GF-D8 (cell line): ENCODE data around the gene DCAKD.

Experiments
- DNase-seq: peaks from one replicate; lab custom pipeline; 2025; lab: John Stamatoyannopoulos, UW

The DCAKD gene, protein sequence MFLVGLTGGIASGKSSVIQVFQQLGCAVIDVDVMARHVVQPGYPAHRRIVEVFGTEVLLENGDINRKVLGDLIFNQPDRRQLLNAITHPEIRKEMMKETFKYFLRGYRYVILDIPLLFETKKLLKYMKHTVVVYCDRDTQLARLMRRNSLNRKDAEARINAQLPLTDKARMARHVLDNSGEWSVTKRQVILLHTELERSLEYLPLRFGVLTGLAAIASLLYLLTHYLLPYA

DNA sequence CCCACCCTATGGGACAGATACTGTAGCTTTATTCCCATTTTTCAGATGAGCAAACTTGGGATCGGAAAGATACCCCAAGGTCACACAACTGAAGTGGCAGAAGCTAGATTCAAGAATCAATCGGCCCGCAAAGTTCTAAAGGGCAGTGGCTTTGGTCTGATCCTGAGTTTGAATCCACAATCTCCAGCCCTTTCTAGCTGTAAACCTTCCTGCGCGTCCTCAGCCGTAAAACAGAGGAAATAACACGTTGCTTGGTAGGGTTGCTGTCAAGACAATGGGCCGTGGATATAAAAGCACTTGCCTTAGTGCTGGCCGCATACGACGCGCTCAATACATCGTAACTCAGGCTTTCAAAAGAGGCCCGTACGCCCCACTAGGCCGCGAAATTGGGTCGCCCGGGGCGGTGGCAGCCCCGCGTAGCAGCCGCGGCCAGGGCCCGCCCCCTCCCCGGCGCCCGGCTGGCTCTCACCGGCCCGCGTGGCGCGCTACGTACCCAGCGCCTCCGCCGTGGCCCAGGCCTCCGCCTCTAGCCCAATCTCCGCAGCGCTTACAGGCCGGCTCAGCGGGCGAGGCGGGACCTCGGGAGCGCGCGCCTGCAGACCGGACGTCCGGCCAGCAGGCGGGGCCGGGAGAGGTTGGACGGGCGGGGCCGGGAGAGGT lies at the start of gene DCAKD:
Gene DCAKD, minus strand, starts transcription at position 573 of the 660 bp plus-strand sequence. CDS start 16,747 bp downstream, outside the sequence.
- peak; percentile 85 for DNase-seq

DNA sequence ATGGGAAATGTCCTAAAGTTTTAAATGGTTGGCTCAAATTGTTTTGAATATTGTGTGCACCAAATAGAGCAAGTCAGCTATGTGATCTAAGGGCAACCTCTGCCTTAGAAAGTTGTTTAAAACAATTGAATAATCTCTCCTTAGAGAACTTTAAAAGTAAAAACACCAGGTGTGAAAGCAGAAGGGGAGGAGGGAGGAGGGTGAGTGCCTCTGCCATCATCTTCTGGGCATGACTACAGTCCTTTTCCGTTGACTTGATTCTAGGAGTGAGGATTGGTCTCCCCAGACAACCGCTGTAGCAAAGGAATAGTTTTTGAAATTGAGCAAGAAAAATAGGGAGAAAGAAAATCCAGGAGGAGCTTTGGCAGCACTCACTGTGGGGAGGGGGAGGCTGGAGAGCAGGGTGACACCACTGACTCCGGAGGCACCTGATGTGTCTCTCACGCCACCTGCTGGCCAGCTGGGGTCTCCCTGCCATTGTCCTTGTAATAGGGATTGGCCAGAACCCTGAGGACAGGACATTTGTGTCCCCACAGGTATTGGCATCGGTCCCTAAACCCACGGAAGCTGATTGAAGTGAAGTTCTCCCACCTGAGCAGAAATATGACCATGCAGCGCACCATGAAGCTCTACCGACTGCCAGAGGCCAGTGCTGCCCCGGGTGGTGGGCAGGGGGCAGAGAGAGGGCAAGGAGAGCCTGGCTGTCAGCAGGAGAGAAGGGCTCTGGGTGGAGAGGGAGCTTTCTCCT lies 47.6 kb upstream of the DCAKD start:
- peak; percentile 18 for DNase-seq

DNA sequence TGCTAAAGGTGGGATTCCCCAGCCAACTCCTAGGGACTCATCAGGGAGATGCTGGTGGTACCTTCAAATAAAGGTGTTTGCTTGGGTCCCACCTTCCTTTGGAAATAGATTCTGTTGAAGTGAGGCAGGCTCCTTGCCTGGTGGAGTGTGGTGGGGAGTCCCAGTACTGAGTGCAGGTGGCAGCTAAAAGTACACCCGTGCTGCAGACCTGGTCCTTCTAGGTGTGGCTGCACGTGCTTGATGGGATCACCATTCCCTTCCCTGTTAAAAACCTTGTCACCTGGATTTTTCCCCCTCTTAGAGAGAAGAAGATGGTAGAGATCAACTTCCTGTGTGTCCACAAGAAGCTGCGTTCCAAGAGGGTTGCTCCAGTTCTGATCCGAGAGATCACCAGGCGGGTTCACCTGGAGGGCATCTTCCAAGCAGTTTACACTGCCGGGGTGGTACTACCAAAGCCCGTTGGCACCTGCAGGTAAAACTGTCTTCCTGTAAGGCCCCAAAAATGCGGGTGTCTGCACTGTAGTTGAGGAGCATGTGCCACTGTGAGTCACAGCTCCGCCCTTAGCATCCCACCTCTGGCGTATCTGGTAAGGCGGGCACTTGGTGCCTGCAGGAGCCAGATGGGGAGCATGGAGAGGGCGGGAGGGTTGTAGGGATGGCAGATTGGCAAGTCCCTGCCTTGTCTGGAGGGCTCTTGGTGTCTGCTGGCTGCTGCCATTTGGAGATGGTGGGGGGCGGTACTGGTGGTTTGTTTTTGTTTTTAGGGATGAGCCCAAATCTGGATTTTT lies 46.8 kb upstream of the DCAKD start:
- DNase-seq, result no peak

DNA sequence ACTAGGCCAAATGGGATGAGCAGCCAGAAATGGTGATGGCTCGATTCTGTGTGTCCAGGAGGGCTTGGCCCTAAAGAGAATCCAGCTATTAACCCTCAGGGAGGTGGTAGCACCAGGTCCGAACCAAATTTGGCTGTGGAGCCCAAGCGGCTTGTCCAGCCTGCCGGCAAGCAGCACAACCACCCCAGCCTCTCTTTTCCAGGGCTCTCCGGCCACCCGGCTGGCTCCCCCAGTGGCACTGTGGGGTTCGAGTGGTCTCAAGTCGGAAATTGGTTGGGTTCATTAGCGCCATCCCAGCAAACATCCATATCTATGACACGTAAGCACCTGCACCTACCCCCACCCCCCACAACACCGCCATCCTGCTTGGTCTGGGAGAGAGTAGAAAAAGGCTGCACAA lies 45.5 kb upstream of the DCAKD start:
- DNase-seq, result no peak

DNA sequence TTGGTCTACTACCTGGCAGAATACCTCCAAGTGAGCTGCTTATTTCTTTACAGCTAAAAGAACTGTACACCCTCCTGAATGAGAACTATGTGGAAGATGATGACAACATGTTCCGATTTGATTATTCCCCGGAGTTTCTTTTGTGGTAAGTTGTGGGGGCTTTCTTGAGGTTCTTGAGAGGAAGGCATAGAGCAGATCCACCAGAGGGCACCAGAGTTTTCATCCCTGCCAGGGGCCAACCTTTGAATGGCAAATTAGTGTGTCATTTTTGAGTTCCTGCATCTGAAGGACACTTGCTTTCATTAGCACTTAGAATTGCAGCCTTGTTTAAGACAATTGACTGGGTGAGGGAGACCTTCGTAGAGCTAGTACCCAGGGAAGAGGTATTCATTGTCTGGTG lies 44.7 kb upstream of the DCAKD start:
- DNase-seq, result no peak

DNA sequence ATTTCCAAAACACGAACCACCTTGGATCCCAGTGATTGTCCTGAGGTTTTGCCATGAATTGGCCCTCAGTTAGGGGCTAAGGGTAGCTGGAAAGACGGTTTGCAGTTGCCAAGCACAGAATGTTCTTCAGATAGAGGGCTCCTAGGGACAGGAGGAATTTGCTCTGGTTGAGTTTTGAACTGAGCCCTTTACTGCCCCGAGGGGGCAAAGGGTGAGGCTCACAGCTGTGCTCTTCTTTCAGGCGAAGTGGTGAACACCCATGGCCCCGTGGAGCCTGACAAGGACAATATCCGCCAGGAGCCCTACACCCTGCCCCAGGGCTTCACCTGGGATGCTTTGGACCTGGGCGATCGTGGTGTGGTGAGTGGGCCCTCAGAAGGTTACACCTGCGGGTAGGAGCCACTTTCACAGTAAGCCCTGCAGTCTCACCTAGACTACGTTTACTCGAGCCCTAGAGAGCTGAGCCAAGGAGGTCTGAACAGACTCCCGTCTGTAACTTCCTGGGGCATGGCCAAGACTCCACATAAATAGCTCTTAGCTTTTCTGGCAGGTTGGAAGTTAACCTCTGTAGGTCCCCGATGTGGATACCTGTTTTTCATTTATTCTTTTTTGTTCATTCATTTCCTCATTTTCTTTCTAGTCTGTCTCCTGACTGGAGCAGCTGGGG lies 42.1 kb upstream of the DCAKD start:
- no peak for DNase-seq

DNA sequence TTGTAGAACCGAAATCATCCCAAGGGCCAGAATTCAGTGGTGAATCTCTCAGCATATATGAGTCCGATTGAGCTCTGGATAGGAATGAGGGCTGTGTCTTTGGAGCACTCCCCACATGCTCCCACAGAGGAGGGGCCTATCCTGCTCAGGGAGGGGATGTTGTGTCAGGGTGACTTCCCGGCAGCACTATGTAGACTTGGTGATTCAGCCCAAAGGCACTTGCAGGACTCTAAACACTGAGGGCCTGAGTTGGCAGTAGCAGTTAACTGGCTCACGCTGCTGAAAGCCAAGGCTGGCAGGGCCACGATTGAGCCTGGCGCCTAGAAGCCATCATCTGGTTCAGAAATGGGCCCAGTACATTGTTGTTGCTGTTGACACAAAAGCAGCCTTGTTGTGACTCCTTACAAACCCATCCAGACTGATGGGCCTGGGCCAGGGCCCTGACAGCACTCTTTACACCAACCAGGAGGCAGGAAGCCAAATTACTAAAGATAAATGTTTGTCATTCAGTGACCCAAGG lies 41.5 kb upstream of the DCAKD start:
- DNase-seq, result no peak

DNA sequence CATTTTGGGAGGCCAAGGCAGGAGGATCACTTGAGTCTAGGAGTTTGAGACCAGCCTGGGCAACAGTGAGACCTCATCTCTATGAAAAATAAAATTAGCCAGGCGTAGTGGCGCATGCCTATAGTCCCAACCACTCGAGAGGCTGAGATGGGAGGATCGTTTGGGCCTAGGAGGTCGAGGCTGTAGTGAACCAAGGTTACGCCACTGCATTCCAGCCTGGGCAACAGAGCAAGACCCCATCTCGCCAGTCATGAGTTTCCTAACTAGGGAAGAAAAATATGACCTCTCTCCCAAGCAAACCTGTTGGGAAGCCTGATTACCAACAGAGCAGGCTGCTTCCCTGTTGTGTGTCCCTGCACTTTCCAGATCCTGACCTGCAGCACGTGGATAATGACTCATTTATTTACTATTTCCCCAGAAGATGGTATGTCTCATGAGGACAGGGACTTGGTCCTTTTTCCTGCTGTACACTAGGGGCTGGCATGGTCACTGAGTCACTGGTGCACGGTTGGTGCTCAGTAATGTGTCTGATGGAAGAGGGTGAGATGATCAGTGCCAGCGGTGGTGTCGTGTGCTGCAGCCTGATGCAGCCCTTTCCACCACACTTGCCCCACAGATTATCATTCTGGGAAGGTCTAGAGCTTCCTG lies 40.5 kb upstream of the DCAKD start:
- no peak for DNase-seq

DNA sequence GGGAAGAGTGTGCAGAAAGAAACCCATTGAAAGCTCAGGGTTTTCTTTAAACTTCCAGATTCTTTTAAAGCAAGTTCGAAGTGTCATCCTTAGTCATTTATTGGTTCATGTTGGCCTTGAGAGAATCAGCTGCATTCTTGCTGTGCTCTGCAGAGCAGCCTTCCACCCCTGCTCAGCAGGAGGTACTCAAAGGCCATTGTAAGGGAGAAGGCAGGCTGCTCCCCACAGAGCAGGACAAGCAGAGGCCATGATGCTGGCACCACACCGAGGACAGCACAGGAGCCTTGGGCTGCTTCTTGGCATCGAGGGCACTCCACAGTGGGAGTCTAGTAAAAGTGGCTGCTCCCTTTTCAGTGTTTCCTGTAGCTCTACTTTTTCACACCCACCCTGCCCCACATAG lies 39.3 kb upstream of the DCAKD start:
- no peak for DNase-seq

DNA sequence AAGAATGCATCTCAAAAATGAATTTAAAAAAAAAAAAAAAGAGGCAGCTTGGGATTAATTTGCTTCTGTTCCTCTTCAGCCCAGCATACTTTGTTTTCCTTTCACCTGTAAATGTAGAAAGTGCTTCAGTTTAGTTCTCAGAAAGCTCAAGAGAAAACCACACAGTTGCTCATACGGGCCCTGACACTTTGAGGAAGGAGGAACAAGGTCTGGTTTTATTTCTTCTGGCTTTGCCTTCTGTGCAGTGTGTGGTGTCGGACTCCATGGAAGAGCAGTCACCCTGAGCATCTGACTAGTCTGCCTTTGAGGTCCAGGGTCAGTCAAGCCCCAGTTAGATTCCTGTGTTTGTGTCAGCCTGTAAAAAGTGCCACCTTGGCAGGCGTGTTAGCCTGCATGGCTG lies 37.3 kb upstream of the DCAKD start:
- DNase-seq, result no peak

DNA sequence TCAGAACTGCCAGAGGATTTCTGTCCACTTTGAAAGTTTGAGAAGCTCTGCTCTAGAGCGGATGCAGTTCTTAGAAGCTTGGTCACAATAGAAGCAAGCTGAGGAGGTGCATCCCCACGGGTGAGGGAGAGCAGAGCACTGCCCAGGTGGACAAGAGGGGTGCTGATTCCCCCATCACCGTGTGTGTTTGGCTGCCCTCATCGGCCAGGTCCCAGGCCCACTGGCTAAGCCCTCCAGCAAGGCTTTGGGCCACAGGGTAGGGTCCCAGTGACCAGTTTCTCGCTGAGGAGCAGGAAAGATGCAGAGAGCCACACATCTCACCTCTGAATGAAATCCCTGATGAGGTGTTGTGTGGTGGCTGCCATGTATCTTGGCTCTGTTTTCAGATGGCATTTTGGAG lies 36.5 kb upstream of the DCAKD start:
- DNase-seq, result no peak

DNA sequence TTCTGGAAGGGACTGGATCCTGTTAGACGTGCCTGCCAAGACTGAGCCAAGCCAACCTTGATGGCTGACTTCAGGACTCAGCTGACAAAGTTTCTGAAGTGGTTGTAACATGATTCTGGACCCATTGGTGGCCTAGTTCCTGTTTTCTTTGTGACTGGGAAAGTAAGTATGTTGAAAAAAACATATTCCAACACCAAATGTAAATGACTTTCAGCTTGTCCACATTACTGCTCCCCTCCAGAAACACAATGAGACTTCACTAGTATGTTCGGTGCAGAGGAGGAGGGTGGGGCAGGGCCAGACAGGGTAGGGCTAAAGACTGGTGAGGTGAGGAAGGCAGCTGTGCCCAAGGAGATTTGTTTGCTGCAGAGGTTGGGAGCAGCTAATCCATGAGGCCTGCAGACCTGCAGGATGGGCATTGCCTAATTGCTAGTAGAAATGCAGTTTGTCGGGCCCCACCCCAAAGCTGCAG lies 36.1 kb upstream of the DCAKD start:
- DNase-seq, result no peak

DNA sequence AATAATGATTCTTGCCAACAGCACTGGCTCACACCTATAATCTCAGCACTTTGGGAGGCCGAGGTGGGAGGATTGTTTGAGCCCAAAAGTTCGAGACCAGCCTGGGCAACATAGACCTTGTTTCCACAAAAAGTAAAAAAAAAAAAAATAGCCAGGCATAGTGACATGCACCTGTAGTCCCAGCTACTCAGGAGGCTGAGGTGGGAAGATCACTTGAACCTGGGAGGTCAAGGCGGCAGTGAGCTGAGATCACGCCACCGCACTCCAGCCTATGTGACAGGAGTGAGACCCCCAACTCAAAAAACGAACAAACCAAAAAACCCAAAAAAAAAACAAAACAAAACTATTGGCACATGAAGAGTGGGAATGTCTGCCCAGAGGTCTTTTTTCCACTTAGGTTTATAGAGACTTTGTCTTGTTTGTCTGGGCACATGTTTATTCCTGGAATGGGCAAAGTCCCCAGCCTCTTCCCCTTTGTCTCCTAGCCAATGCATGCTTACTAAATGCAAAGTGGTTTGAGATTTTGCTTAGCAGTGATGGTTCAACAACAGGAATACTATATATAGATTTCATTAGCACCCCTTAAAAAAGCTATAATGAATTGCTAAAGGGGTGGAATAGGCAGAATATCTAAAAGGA lies 35.6 kb upstream of the DCAKD start:
- DNase-seq, result no peak

DNA sequence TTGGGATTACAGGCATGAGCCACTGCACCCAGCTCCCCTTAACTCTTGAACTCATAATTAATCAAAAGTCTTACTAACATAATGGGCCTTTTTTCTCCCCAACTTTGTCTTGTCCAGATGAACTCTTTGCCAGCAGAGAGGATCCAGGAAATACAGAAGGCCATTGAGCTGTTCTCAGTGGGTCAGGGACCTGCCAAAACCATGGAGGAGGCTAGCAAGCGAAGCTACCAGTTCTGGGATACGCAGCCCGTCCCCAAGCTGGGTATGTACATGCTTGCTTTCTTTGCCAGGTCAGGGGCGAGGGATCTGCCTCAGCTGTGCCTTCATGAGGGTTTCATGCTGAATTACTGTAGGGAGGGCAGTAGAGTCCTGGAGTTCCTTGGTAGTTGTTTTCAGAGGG lies 35.0 kb upstream of the DCAKD start:
- DNase-seq, result no peak

DNA sequence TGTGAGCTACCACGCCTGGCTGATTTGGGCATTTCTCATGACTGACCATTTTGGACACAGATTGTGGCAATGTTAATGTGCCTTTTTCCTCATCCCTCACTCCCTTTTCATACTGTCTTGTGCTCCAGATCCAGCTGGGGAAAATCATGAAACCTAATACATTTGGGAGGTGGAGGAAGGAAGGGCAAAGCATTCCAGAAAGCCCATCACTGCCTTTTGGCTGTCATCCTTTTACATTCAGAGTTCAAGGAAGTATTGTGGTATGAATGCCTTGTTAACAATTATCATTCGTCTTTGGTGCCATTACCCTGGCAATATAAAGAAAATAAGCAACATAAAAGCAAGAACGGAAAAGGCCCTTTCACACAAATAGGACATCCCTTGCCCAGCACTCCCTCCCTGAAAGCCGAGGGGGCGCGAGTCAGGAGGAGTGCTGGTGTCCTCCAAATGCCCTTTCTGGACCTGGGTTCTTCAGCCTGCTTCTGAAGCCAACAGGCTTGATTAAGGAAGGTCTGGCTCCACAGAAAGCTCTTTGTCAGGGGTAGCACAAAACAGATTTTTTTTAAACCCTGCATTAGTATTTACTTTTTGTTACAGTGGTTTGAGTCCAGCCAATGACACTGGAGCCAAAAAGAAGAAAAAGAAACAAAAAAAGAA lies 29.7 kb upstream of the DCAKD start:
- no peak for DNase-seq

DNA sequence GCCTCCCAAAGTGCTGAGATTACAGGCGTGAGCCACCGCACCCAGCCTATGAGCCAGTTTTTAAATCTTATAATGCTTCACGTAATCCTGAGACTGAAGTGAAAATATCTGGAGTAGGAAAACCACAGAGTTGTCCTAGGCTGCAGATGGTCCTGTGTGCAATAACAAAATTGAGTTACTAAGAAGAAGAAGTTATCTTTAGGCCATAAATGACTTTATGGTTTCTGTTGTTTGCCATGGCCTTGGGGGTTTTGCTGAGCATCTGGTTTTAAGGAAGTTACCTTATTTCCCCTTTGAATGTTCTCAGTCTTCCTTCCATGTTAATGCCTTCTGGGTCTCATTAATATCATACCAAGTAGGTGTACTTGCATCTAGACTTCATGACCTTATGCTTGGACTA lies 26.2 kb upstream of the DCAKD start:
- peak; percentile 93 for DNase-seq

DNA sequence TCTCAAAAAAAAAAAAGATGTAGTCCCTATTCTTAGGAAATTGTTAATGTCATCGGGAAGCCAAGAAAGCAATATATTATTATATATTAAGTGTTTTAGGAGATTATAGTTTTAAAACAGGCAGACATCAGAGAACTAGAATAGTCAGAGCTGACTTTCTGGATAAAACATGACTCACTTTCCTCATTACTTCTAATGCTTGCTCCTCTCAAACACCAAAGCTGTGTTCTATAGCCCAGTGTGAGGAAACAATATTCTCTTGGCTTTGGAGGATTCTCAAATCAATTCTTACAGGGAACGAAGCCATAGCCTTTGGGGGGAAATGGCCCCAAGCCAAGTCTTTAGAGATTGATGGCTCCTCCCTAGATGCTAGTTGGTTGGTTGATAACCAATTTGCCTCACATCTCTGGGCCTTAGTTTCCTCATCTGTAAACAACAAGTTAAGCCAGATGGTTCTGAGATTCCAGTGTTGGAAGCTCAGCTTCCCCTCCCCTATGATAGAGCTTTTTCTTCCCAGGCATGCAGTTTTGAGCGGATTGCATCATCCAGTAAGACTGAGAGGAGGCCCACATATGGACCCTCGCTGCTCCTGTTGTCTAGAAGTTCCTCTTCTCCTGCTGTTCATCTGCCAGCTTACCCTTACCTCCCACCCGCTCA lies 22.1 kb upstream of the DCAKD start:
- no peak for DNase-seq

DNA sequence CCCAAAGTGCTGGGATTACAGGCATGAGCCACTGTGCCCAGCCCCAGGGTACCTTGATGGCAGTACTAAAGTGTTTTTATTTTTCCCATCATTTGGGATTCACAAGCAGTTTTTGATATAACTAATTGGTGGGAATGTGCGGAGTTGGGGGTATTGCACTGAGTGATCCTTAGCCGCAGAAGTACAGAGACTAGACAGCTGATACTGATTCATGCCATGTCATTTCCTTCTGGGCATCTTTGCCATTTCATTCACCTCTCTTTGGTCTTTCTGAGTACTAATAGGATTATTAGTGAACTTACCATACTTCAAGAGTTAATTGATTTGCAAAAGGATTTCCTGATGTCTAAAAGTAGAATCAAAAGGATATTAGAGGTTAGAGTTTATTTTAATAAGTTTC lies 19.4 kb upstream of the DCAKD start:
- no peak for DNase-seq

DNA sequence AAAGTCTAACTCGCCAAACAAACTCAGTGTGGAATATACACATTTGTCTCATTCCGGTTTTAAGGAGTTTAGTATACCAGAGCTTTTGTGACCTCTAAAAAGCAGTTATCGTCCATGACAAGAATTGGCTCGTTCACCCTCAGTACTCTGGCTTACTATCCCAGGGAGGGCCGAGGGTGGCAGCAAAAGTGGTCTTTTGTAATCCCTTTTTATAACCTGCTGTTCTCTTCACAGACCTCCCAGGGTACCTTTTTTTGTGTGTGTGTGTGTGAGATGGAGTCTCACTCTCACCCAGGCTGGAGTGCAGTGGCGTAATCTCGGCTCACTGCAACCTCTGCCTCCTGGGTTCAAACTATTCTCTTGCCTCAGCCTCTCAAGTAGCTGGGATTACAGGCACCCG lies 18.6 kb upstream of the DCAKD start:
- no peak for DNase-seq

DNA sequence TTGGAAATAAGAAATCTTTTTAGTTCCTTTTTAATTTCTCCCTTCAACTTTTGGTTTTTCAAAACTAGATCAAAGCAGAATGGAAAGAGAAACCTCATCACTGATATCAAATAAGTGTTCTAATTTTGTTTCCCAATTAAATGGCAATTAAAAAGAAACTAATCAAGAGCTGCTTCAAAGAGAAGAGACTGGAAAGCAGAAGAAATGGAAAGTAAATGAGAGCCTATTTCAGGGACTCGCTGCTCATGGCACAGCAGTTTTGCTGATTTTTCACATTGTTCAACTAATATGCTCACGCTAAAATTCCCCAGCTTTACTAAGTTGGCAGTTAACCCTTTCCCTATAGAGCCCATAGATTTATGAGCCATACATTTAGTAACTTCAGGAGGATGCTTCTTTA lies 16.2 kb upstream of the DCAKD start:
- DNase-seq, result no peak
